GM18520 (cell line): ENCODE measurements around the gene TNFRSF19.
"Not testable (repeated sequence)": the region's sequence is repeated elsewhere in the genome, so short reads cannot be mapped to it uniquely, and the experiment has no call there.

ENCODE experiments used
- ATAC-seq: cut with Tn5 transposase; IDR thresholded peaks from one replicate; pipeline ENCODE4 v1.9.1; 2021; ENCODE audit not compliant: unreplicated experiment

The TNFRSF19 gene

GRCh38 chr13:23570099-23570920, at the start of gene TNFRSF19:
TNFRSF19 (plus strand) TSS chr13:23570412; CDS start chr13:23590184, 19,772 bp downstream.
- no peak for ATAC-seq

- not testable (repeated sequence) for ATAC-seq
Observed at GRCh38 chr13:23529926-23530325, 40.3 kb upstream of the TNFRSF19 start.

GRCh38 chr13:23531446-23531845, 38.8 kb upstream of the TNFRSF19 start:
- ATAC-seq = no peak

- ATAC-seq = no peak
Observed at GRCh38 chr13:23534090-23534489, 36.1 kb upstream of the TNFRSF19 start.

GRCh38 chr13:23541221-23541824, 28.9 kb upstream of the TNFRSF19 start:
- ATAC-seq = no peak

- no peak for ATAC-seq
Observed at GRCh38 chr13:23544668-23545067, 25.5 kb upstream of the TNFRSF19 start.

GRCh38 chr13:23547000-23547590, 23.1 kb upstream of the TNFRSF19 start:
- no peak for ATAC-seq

- no peak for ATAC-seq
Observed at GRCh38 chr13:23549724-23550123, 20.5 kb upstream of the TNFRSF19 start.

- ATAC-seq = no peak
Observed at GRCh38 chr13:23550163-23550562, 20.0 kb upstream of the TNFRSF19 start.

GRCh38 chr13:23551213-23552008, 18.8 kb upstream of the TNFRSF19 start:
- ATAC-seq = no peak

- ATAC-seq = no peak
Observed at GRCh38 chr13:23552171-23552570, 18.0 kb upstream of the TNFRSF19 start.

- ATAC-seq = no peak
Observed at GRCh38 chr13:23552661-23553060, 17.6 kb upstream of the TNFRSF19 start.

GRCh38 chr13:23554000-23554399, 16.2 kb upstream of the TNFRSF19 start:
- no peak for ATAC-seq

- ATAC-seq = no peak
Observed at GRCh38 chr13:23557043-23557442, 13.2 kb upstream of the TNFRSF19 start.

- no peak for ATAC-seq
Observed at GRCh38 chr13:23557733-23558132, 12.5 kb upstream of the TNFRSF19 start.

GRCh38 chr13:23558675-23559536, 11.3 kb upstream of the TNFRSF19 start:
- no peak for ATAC-seq

GRCh38 chr13:23560571-23561089, 9.6 kb upstream of the TNFRSF19 start:
- ATAC-seq = no peak

GRCh38 chr13:23561261-23561660, 9.0 kb upstream of the TNFRSF19 start:
- ATAC-seq = no peak

GRCh38 chr13:23563085-23563845, 6.9 kb upstream of the TNFRSF19 start:
- ATAC-seq = no peak
